Measurements from ENCODE around the gene NIN. TPM values are rescaled to one million over a fixed set of nuclear protein-coding genes. Genes with fewer than 3 reads are reported as not detected.

NIN gene
- total RNA-seq, 1 donor from 2014 or later = 45.4 TPM

GRCh38 chr14:50862036-50862570 lies 31.1 kb upstream of the NIN start:
- no peak overlapping the region for H3K4me3 Mint-ChIP-seq (ENCODE audit: unreplicated experiment)

GRCh38 chr14:50860478-50861086 lies 29.6 kb upstream of the NIN start:
- Histone ChIP-seq H3K36me3 (ENCODE audit: insufficient read depth, low read length) (no peaks in the 10 kb centered on the region), H3K9ac (ENCODE audit: low read length) (peak overlapping the region; percentile 88), H3K79me2 (ENCODE audit: insufficient read depth, low read length) (no peaks in the 10 kb centered on the region), H2AFZ (ENCODE audit: low read depth, low read length) (peak overlapping the region; percentile 87), H3K4me1 (ENCODE audit: insufficient read depth, low read length) (peaks cover 10% of the 10 kb centered on the region), H3K27me3 (ENCODE audit: insufficient read depth, low read length) (peaks cover 6% of the 10 kb centered on the region), H3K4me2 (ENCODE audit: low read length) (peak overlapping the region; percentile 100), H4K20me1 (ENCODE audit: insufficient read depth, low read length) (no peaks in the 10 kb centered on the region), H3K4me3 (ENCODE audit: insufficient read depth, low read depth, low read length) (peak overlapping the region; percentile 77), H3K27ac (ENCODE audit: low read depth, low read length) (peak overlapping the region; percentile 79), H3K9me3 (ENCODE audit: insufficient read depth, low read depth, low read length) (no peaks in the 10 kb centered on the region)
- peak; percentile 44 for DNase-seq (ENCODE audit: low read depth)
- Mint-ChIP-seq H3K9me3 (ENCODE audit: unreplicated experiment) (no peaks in the 10 kb centered on the region), H3K27me3 (ENCODE audit: low read depth, unreplicated experiment) (peaks cover 7% of the 10 kb centered on the region), H3K27ac (ENCODE audit: unreplicated experiment) (no peak overlapping the region), H3K36me3 (ENCODE audit: low read depth, unreplicated experiment) (no peaks in the 10 kb centered on the region), H3K4me1 (ENCODE audit: low read depth, unreplicated experiment) (peaks cover 9% of the 10 kb centered on the region), H3K4me3 (ENCODE audit: unreplicated experiment) (no peak overlapping the region)
- TF ChIP-seq EZH2 (IDR thresholded peaks at IDR 0.05; ENCODE audit: insufficient read depth, low read length) = no peak
- TF ChIP-seq CTCF (IDR thresholded peaks at IDR 0.05; ENCODE audit: insufficient read depth, low read depth, low read length) = peak; percentile 55
- no peak for FAIRE-seq

More at GRCh38 chr14:50862036-50862570, 31.1 kb upstream of the NIN start:
- H3K9me3 Mint-ChIP-seq (ENCODE audit: unreplicated experiment) = no peaks in the 10 kb centered on the region
- H3K79me2 ChIP-seq (ENCODE audit: insufficient read depth, low read length) = no peaks in the 10 kb centered on the region
- no peaks in the 10 kb centered on the region for H3K9me3 ChIP-seq (ENCODE audit: insufficient read depth, low read depth, low read length)
- H3K27me3 Mint-ChIP-seq (ENCODE audit: low read depth, unreplicated experiment) = peaks cover 4% of the 10 kb centered on the region
- no peak overlapping the region for H3K27ac ChIP-seq (ENCODE audit: low read depth, low read length)
- no peak overlapping the region for H3K4me2 ChIP-seq (ENCODE audit: low read length)
- H3K27ac Mint-ChIP-seq (ENCODE audit: unreplicated experiment) = no peak overlapping the region
- no peak for FAIRE-seq
- H3K4me3 ChIP-seq (ENCODE audit: insufficient read depth, low read depth, low read length) = no peak overlapping the region
- no peak for DNase-seq (ENCODE audit: low read depth)
- H3K4me1 Mint-ChIP-seq (ENCODE audit: low read depth, unreplicated experiment) = peaks cover 9% of the 10 kb centered on the region
- peaks cover 10% of the 10 kb centered on the region for H3K4me1 ChIP-seq (ENCODE audit: insufficient read depth, low read length)
- H3K9ac ChIP-seq (ENCODE audit: low read length) = no peak overlapping the region
- H2AFZ ChIP-seq (ENCODE audit: low read depth, low read length) = no peak overlapping the region
- TF ChIP-seq CTCF (IDR thresholded peaks at IDR 0.05; ENCODE audit: insufficient read depth, low read depth, low read length) = no peak
- no peak for TF ChIP-seq EZH2 (IDR thresholded peaks at IDR 0.05; ENCODE audit: insufficient read depth, low read length)
- peaks cover 6% of the 10 kb centered on the region for H3K27me3 ChIP-seq (ENCODE audit: insufficient read depth, low read length)
- no peaks in the 10 kb centered on the region for H4K20me1 ChIP-seq (ENCODE audit: insufficient read depth, low read length)
- H3K36me3 ChIP-seq (ENCODE audit: insufficient read depth, low read length) = no peaks in the 10 kb centered on the region
- H3K36me3 Mint-ChIP-seq (ENCODE audit: low read depth, unreplicated experiment) = no peaks in the 10 kb centered on the region

GRCh38 chr14:50859296-50859624 lies 28.3 kb upstream of the NIN start:
- Histone ChIP-seq H3K4me1 (ENCODE audit: insufficient read depth, low read length) (peaks cover 10% of the 10 kb centered on the region), H3K9me3 (ENCODE audit: insufficient read depth, low read depth, low read length) (no peaks in the 10 kb centered on the region), H3K79me2 (ENCODE audit: insufficient read depth, low read length) (no peaks in the 10 kb centered on the region), H3K4me2 (ENCODE audit: low read length) (peak overlapping the region; percentile 100), H4K20me1 (ENCODE audit: insufficient read depth, low read length) (no peaks in the 10 kb centered on the region), H3K27me3 (ENCODE audit: insufficient read depth, low read length) (peaks cover 6% of the 10 kb centered on the region), H3K4me3 (ENCODE audit: insufficient read depth, low read depth, low read length) (peak overlapping the region; percentile 77), H3K36me3 (ENCODE audit: insufficient read depth, low read length) (no peaks in the 10 kb centered on the region), H3K27ac (ENCODE audit: low read depth, low read length) (peak overlapping the region; percentile 9), H3K9ac (ENCODE audit: low read length) (peak overlapping the region; percentile 88), H2AFZ (ENCODE audit: low read depth, low read length) (peak overlapping the region; percentile 87)
- H3K36me3 Mint-ChIP-seq (ENCODE audit: low read depth, unreplicated experiment) = no peaks in the 10 kb centered on the region
- FAIRE-seq (no peak), DNase-seq (ENCODE audit: low read depth) (no peak)
- H3K27ac Mint-ChIP-seq (ENCODE audit: unreplicated experiment) = no peak overlapping the region
- peaks cover 9% of the 10 kb centered on the region for H3K27me3 Mint-ChIP-seq (ENCODE audit: low read depth, unreplicated experiment)
- no peak for TF ChIP-seq CTCF (IDR thresholded peaks at IDR 0.05; ENCODE audit: insufficient read depth, low read depth, low read length)
- TF ChIP-seq EZH2 (IDR thresholded peaks at IDR 0.05; ENCODE audit: insufficient read depth, low read length) = no peak
- peaks cover 9% of the 10 kb centered on the region for H3K4me1 Mint-ChIP-seq (ENCODE audit: low read depth, unreplicated experiment)
- no peaks in the 10 kb centered on the region for H3K9me3 Mint-ChIP-seq (ENCODE audit: unreplicated experiment)
- no peak overlapping the region for H3K4me3 Mint-ChIP-seq (ENCODE audit: unreplicated experiment)

All from astrocyte (in vitro differentiated cells and primary cell).